H9 (cell line): ENCODE data around the gene WAPL. TPM values are rescaled to one million over a fixed set of nuclear protein-coding genes. Genes with fewer than 3 reads are reported as not detected.

Experiments used
- DNase-seq: peaks from one replicate; pipeline ENCODE4 v3.0.0-alpha.2; 2017
- H2AFZ ChIP-seq: one replicate; pipeline ENCODE4 v1.6.1; 2013; ENCODE audit warnings: mild to moderate bottlenecking, low read length, control low read depth, moderate library complexity
- H2AK5ac ChIP-seq: 2 replicates; pipeline ENCODE4 v1.6.1; 2013; ENCODE audit warnings: low read length, control low read depth, mixed read lengths; ENCODE audit not compliant: insufficient read length
- H2BK120ac ChIP-seq: one replicate; pipeline ENCODE4 v1.6.1; 2013; ENCODE audit warnings: low read depth, mild to moderate bottlenecking, low read length, control low read depth, inconsistent platforms; ENCODE audit not compliant: poor library complexity, severe bottlenecking
- H2BK12ac ChIP-seq: 2 replicates; pipeline ENCODE4 v1.6.1; 2013; ENCODE audit warnings: low read length, control low read depth, mixed read lengths, low read depth; ENCODE audit not compliant: insufficient read length
- H2BK15ac ChIP-seq: 2 replicates; pipeline ENCODE4 v1.6.1; 2013; ENCODE audit warnings: low read depth, low read length, control low read depth
- H2BK20ac ChIP-seq: one replicate; pipeline ENCODE4 v1.6.1; 2013; ENCODE audit warnings: low read depth, mild to moderate bottlenecking, low read length, control low read depth, inconsistent platforms; ENCODE audit not compliant: poor library complexity, severe bottlenecking
- H2BK5ac ChIP-seq: 2 replicates; pipeline ENCODE4 v1.6.1; 2013; ENCODE audit warnings: low read length, control low read depth, mixed read lengths; ENCODE audit not compliant: insufficient read length
- H3K14ac ChIP-seq: 2 replicates; pipeline ENCODE4 v1.6.1; 2013; ENCODE audit warnings: low read length, control low read depth; ENCODE audit not compliant: insufficient read depth
- H3K18ac ChIP-seq: 2 replicates; pipeline ENCODE4 v1.6.1; 2013; ENCODE audit warnings: low read depth, mild to moderate bottlenecking, mixed read lengths, low read length, control low read depth; ENCODE audit not compliant: insufficient read length
- H3K23ac ChIP-seq: 2 replicates; pipeline ENCODE4 v1.6.1; 2013; ENCODE audit warnings: low read length, control low read depth, mixed read lengths, low read depth; ENCODE audit not compliant: insufficient read length
- H3K23me2 ChIP-seq: 2 replicates; pipeline ENCODE4 v1.6.1; 2013; ENCODE audit warnings: low read depth, mild to moderate bottlenecking, mixed read lengths, low read length, control low read depth; ENCODE audit not compliant: insufficient read length, poor library complexity, severe bottlenecking
- H3K27ac ChIP-seq: 2 replicates; pipeline ENCODE4 v1.5.1; 2013; ENCODE audit warnings: low read length, control low read depth, mixed read lengths, low read depth; ENCODE audit not compliant: insufficient read length
- H3K27me3 ChIP-seq: 2 replicates; pipeline ENCODE4 v1.6.1; 2013; ENCODE audit warnings: low read length, control low read depth, inconsistent platforms; ENCODE audit not compliant: insufficient read depth
- H3K4ac ChIP-seq: 2 replicates; pipeline ENCODE4 v1.6.1; 2013; ENCODE audit warnings: low read depth, mild to moderate bottlenecking, control low read depth, inconsistent platforms, low read length, moderate library complexity
- H3K4me1 ChIP-seq: 2 replicates; pipeline ENCODE4 v1.6.1; 2013; ENCODE audit warnings: low read length, control low read depth, inconsistent platforms; ENCODE audit not compliant: insufficient read depth
- H3K4me2 ChIP-seq: 2 replicates; pipeline ENCODE4 v1.6.1; 2013; ENCODE audit warnings: low read length, control low read depth, mixed read lengths; ENCODE audit not compliant: insufficient read length, insufficient read depth
- H3K56ac ChIP-seq: 2 replicates; pipeline ENCODE4 v1.6.1; 2013; ENCODE audit warnings: low read depth, mild to moderate bottlenecking, mixed read lengths, low read length, control low read depth; ENCODE audit not compliant: insufficient read length
- H3K79me1 ChIP-seq: 2 replicates; pipeline ENCODE4 v1.6.1; 2013; ENCODE audit warnings: low read depth, mild to moderate bottlenecking, moderate library complexity, low read length, control low read depth, inconsistent platforms; ENCODE audit not compliant: insufficient read depth, poor library complexity, severe bottlenecking
- H3K79me2 ChIP-seq: 2 replicates; pipeline ENCODE4 v1.6.1; 2013; ENCODE audit warnings: low read length, control low read depth, inconsistent platforms; ENCODE audit not compliant: insufficient read depth
- H3K9ac ChIP-seq: 2 replicates; pipeline ENCODE4 v1.6.1; 2013; ENCODE audit warnings: low read length, control low read depth, mixed read lengths; ENCODE audit not compliant: insufficient read length; ENCODE audit errors: extremely low read depth
- H3K9me3 ChIP-seq: one replicate; pipeline ENCODE4 v1.6.1; 2013; ENCODE audit warnings: low read depth, low read length, inconsistent platforms; ENCODE audit not compliant: control insufficient read depth
- H3T11ph ChIP-seq: one replicate; pipeline ENCODE4 v1.6.1; 2013; ENCODE audit warnings: mild to moderate bottlenecking, low read length, control low read depth, inconsistent platforms
- H4K20me1 ChIP-seq: one replicate; pipeline ENCODE4 v1.6.1; 2013; ENCODE audit not compliant: control insufficient read depth, insufficient read length, insufficient read depth
- H4K5ac ChIP-seq: 2 replicates; pipeline ENCODE4 v1.6.1; 2013; ENCODE audit warnings: low read depth, mild to moderate bottlenecking, mixed read lengths, low read length, control low read depth; ENCODE audit not compliant: insufficient read length
- H4K8ac ChIP-seq: replicated peaks from 2 replicates; pipeline ENCODE4 v1.6.1; 2013; ENCODE audit warnings: low read length, control low read depth, mixed read lengths, low read depth; ENCODE audit not compliant: insufficient read length
- H4K91ac ChIP-seq: 2 replicates; pipeline ENCODE4 v1.6.1; 2013; ENCODE audit warnings: low read depth, mild to moderate bottlenecking, moderate library complexity, mixed read lengths, low read length, control low read depth; ENCODE audit not compliant: insufficient read length
- H3K27ac Mint-ChIP-seq, 3 experiments: 2 replicates in 2 of 3; 3 replicates in 1 of 3; pipeline ENCODE4 v1.8.0; 2020 to 2021; ENCODE audit warnings: mixed read lengths in 3 of 3, mild to moderate bottlenecking in 1 of 3, moderate library complexity in 1 of 3
- H3K27me3 Mint-ChIP-seq: 2 replicates; pipeline ENCODE4 v1.8.0; 2021; ENCODE audit warnings: low read depth, mild to moderate bottlenecking, moderate library complexity, mixed read lengths
- H3K36me3 Mint-ChIP-seq, 3 experiments: 2 replicates in 2 of 3; 3 replicates in 1 of 3; pipeline ENCODE4 v1.8.0; 2020 to 2021; ENCODE audit warnings: low read depth in 3 of 3, mixed read lengths in 3 of 3; ENCODE audit not compliant: insufficient read depth in 1 of 3
- H3K4me1 Mint-ChIP-seq, 2 experiments: 2 replicates each; pipeline ENCODE4 v1.8.0; 2020; ENCODE audit warnings: mixed read lengths in 2 of 2
- H3K4me3 Mint-ChIP-seq, 2 experiments: 2 replicates in 1 of 2; 3 replicates in 1 of 2; pipeline ENCODE4 v1.8.0; 2020 to 2021; ENCODE audit warnings: mild to moderate bottlenecking in 2 of 2, mixed read lengths in 2 of 2, moderate library complexity in 1 of 2
- H3K9me3 Mint-ChIP-seq, 2 experiments: 2 replicates in 1 of 2; 3 replicates in 1 of 2; pipeline ENCODE4 v1.8.0; 2020; ENCODE audit warnings: mild to moderate bottlenecking in 2 of 2, mixed read lengths in 2 of 2, moderate library complexity in 1 of 2
- WGBS: extraction: QIAGEN DNeasy Blood & Tissue Kit; methylation state at CpG from one replicate; pipeline ENCODE4 v1.1.7; 2013; ENCODE audit warnings: missing lambda C conversion rate, low lambda C conversion rate, mixed read lengths; ENCODE audit not compliant: insufficient read length; ENCODE audit errors: extremely low coverage; 5-methylcytosine and 5-hydroxymethylcytosine counted together
- total RNA-seq: library from RNA; stranded (reverse); gene quantifications from 2 replicates; pipeline ENCODE4 v1.2.1, GENCODE V29; 2021
- TF ChIP-seq, protein P1 (sequence below): fragments of 200-600 bp; sonication (generic); conservative IDR thresholded peaks from 3 replicates; pipeline ENCODE4 v1.8.0; 2021; ENCODE audit warnings: antibody characterized with exemption, mild to moderate bottlenecking

Gene WAPL
- total RNA-seq, 1 experiment from 2014 or later: 61.4 TPM

DNA sequence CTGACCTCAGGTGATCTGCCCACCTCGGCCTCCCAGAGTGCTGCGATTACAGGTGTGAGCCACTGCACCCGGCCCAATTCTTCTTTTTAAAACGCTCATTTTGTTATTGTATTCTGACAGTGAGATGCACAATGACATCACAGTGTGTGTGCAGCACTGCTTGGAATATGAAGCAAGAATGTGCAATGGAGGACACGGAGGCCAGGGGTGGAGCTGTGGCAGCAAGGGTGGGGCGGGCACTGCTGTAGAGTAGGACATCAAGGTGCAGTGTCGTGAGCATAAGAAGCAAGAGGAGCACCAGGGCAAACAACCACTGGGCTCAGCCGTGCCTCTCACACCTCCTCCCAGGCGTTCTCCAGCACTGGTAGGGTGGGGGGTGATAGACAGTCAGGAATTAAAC lies 128.2 kb downstream of the WAPL start:
- Mint-ChIP-seq H3K4me3 (no peak overlapping the region), H3K4me1 (peaks cover 11 to 17% of the 10 kb centered on the region in 2 experiments), H3K36me3 (no peaks in the 10 kb centered on the region), H3K27ac (no peak overlapping the region), H3K27me3 (peaks cover 70% of the 10 kb centered on the region), H3K9me3 (no peaks in the 10 kb centered on the region)
- H3K27ac ChIP-seq: no peak overlapping the region
- H4K8ac ChIP-seq: no peak overlapping the region
- no peak overlapping the region for H3K14ac ChIP-seq
- H2BK120ac ChIP-seq: no peak overlapping the region
- H3K9ac ChIP-seq: no peak overlapping the region
- H2BK15ac ChIP-seq: no peak overlapping the region
- no peak overlapping the region for H3K18ac ChIP-seq
- no peak overlapping the region for H2AFZ ChIP-seq
- H3K79me2 ChIP-seq: no peaks in the 10 kb centered on the region
- H3K27me3 ChIP-seq: no peaks in the 10 kb centered on the region
- H3K4ac ChIP-seq: no peak overlapping the region
- H4K20me1 ChIP-seq: no peaks in the 10 kb centered on the region
- TF ChIP-seq, protein P1, sequence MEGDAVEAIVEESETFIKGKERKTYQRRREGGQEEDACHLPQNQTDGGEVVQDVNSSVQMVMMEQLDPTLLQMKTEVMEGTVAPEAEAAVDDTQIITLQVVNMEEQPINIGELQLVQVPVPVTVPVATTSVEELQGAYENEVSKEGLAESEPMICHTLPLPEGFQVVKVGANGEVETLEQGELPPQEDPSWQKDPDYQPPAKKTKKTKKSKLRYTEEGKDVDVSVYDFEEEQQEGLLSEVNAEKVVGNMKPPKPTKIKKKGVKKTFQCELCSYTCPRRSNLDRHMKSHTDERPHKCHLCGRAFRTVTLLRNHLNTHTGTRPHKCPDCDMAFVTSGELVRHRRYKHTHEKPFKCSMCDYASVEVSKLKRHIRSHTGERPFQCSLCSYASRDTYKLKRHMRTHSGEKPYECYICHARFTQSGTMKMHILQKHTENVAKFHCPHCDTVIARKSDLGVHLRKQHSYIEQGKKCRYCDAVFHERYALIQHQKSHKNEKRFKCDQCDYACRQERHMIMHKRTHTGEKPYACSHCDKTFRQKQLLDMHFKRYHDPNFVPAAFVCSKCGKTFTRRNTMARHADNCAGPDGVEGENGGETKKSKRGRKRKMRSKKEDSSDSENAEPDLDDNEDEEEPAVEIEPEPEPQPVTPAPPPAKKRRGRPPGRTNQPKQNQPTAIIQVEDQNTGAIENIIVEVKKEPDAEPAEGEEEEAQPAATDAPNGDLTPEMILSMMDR: no peak
- H3K9me3 ChIP-seq: no peaks in the 10 kb centered on the region
- no peak overlapping the region for H3K56ac ChIP-seq
- H3K23ac ChIP-seq: no peak overlapping the region
- no peak overlapping the region for H2AK5ac ChIP-seq
- no peak overlapping the region for H2BK5ac ChIP-seq
- H4K5ac ChIP-seq: no peak overlapping the region
- peaks cover 5% of the 10 kb centered on the region for H3K23me2 ChIP-seq
- no peak overlapping the region for H4K91ac ChIP-seq
- DNase-seq: no peak
- no peaks in the 10 kb centered on the region for H3K79me1 ChIP-seq
- WGBS: no CpG with 5 or more reads among the region's 9 CpGs
- no peak overlapping the region for H2BK12ac ChIP-seq
- H3K4me2 ChIP-seq: no peak overlapping the region
- H3T11ph ChIP-seq: no peak overlapping the region
- no peaks in the 10 kb centered on the region for H3K4me1 ChIP-seq
- no peak overlapping the region for H2BK20ac ChIP-seq
